Mesodermal cell (in vitro differentiated cells): ENCODE data around the gene WBP2NL.

Source experiments
- H3K27ac ChIP-seq: 2 replicates; pipeline ENCODE4 v1.7.0; 2013; ENCODE audit warnings: mild to moderate bottlenecking, low read depth, low read length, moderate library complexity; ENCODE audit not compliant: severe bottlenecking
- H3K36me3 ChIP-seq: 2 replicates; pipeline ENCODE4 v1.7.1; 2013; ENCODE audit warnings: mild to moderate bottlenecking, low read length, moderate library complexity; ENCODE audit not compliant: control insufficient read depth, insufficient read depth
- H3K4me1 ChIP-seq: one replicate; pipeline ENCODE4 v1.7.1; 2013; ENCODE audit warnings: mild to moderate bottlenecking, low read length; ENCODE audit not compliant: insufficient read depth, control insufficient read depth, poor library complexity, severe bottlenecking
- H3K4me3 ChIP-seq: 2 replicates; pipeline ENCODE4 v1.7.0; 2013; ENCODE audit warnings: low read length, control low read depth, mild to moderate bottlenecking; ENCODE audit not compliant: insufficient read depth, poor library complexity, severe bottlenecking; ENCODE audit errors: extremely low read depth
- H3K9me3 ChIP-seq: 2 replicates; pipeline ENCODE4 v1.7.1; 2013; ENCODE audit warnings: mild to moderate bottlenecking, low read length, moderate library complexity; ENCODE audit not compliant: control insufficient read depth
- WGBS, 2 experiments: methylation state at CpG; one replicate each; pipeline ENCODE4 v1.1.5; 2013; ENCODE audit warnings: missing lambda C conversion rate in 2 of 2; ENCODE audit not compliant: insufficient coverage in 2 of 2; 5-methylcytosine and 5-hydroxymethylcytosine counted together

The WBP2NL gene

GRCh38 chr22:42035256-42035655 is 36.7 kb downstream of the WBP2NL start:
- WGBS, 2 experiments = 74 to 93% methylated on average over 7 of the region's 8 CpGs
- H3K36me3 ChIP-seq = no peaks in the 10 kb centered on the region
- H3K4me1 ChIP-seq = peaks cover 6% of the 10 kb centered on the region

GRCh38 chr22:42039271-42039670 is 40.7 kb downstream of the WBP2NL start:
- WGBS, 2 experiments = 75 to 90% methylated on average over 2 of the region's 5 CpGs
- no peak overlapping the region for H3K4me3 ChIP-seq
- no peak overlapping the region for H3K27ac ChIP-seq
- H3K9me3 ChIP-seq = peaks cover 12% of the 10 kb centered on the region
- H3K4me1 ChIP-seq = no peaks in the 10 kb centered on the region
- no peaks in the 10 kb centered on the region for H3K36me3 ChIP-seq

More at GRCh38 chr22:42035256-42035655, 36.7 kb downstream of the WBP2NL start:
- Histone ChIP-seq H3K27ac (no peak overlapping the region), H3K9me3 (peaks cover 10% of the 10 kb centered on the region), H3K4me3 (no peak overlapping the region)

- Histone ChIP-seq H3K9me3 (peaks cover 12% of the 10 kb centered on the region), H3K36me3 (no peaks in the 10 kb centered on the region), H3K4me1 (no peaks in the 10 kb centered on the region), H3K4me3 (no peak overlapping the region), H3K27ac (no peak overlapping the region)
Observed at GRCh38 chr22:42041784-42042183, 43.2 kb downstream of the WBP2NL start.

- WGBS, 2 experiments = 88% methylated on average over 1 of the region's 2 CpGs
- no peaks in the 10 kb centered on the region for H3K4me1 ChIP-seq
Observed at GRCh38 chr22:42050641-42051180, 52.1 kb downstream of the WBP2NL start.

GRCh38 chr22:42052765-42053164 is 54.2 kb downstream of the WBP2NL start:
- H3K9me3 ChIP-seq = peaks cover 13% of the 10 kb centered on the region
- no peak overlapping the region for H3K4me3 ChIP-seq
- H3K4me1 ChIP-seq = no peaks in the 10 kb centered on the region
- WGBS, 2 experiments = 80 to 100% methylated on average over 2 of the region's 3 CpGs
- no peaks in the 10 kb centered on the region for H3K36me3 ChIP-seq
- no peak overlapping the region for H3K27ac ChIP-seq

More at GRCh38 chr22:42050641-42051180, 52.1 kb downstream of the WBP2NL start:
- no peaks in the 10 kb centered on the region for H3K9me3 ChIP-seq
- no peaks in the 10 kb centered on the region for H3K36me3 ChIP-seq
- H3K4me3 ChIP-seq = no peak overlapping the region
- H3K27ac ChIP-seq = no peak overlapping the region

- peaks cover 23% of the 10 kb centered on the region for H3K9me3 ChIP-seq
Observed at GRCh38 chr22:42056757-42057511, 58.3 kb downstream of the WBP2NL start.

GRCh38 chr22:42060489-42060888 is 61.9 kb downstream of the WBP2NL start:
- H3K4me1 ChIP-seq = no peaks in the 10 kb centered on the region
- no peak overlapping the region for H3K27ac ChIP-seq
- H3K36me3 ChIP-seq = peaks cover 44% of the 10 kb centered on the region
- H3K4me3 ChIP-seq = no peak overlapping the region
- WGBS, 2 experiments = 83% methylated on average over 3 of the region's 5 CpGs; no CpG with 5 or more reads in 1 of the 2 experiments
- peaks cover 23% of the 10 kb centered on the region for H3K9me3 ChIP-seq

More at GRCh38 chr22:42056757-42057511, 58.3 kb downstream of the WBP2NL start:
- no peaks in the 10 kb centered on the region for H3K4me1 ChIP-seq
- H3K36me3 ChIP-seq = peaks cover 35% of the 10 kb centered on the region
- WGBS, 2 experiments = no CpG with 5 or more reads among the region's 1 CpG
- H3K27ac ChIP-seq = no peak overlapping the region
- no peak overlapping the region for H3K4me3 ChIP-seq

GRCh38 chr22:42061041-42061440 is 62.5 kb downstream of the WBP2NL start:
- Histone ChIP-seq H3K4me3 (no peak overlapping the region), H3K36me3 (peaks cover 44% of the 10 kb centered on the region), H3K4me1 (no peaks in the 10 kb centered on the region), H3K27ac (no peak overlapping the region), H3K9me3 (peaks cover 23% of the 10 kb centered on the region)
- WGBS, 2 experiments = 96 to 100% methylated on average over 4 to 6 of the region's 7 CpGs

- WGBS, 2 experiments = 88 to 92% methylated on average over 7 to 9 of the region's 10 CpGs
- Histone ChIP-seq H3K9me3 (peaks cover 10% of the 10 kb centered on the region), H3K4me1 (no peaks in the 10 kb centered on the region), H3K36me3 (peaks cover 55% of the 10 kb centered on the region), H3K27ac (no peak overlapping the region), H3K4me3 (no peak overlapping the region)
Observed at GRCh38 chr22:42062506-42063170, 64.0 kb downstream of the WBP2NL start.

- no peak overlapping the region for H3K4me3 ChIP-seq
- no peaks in the 10 kb centered on the region for H3K9me3 ChIP-seq
- no peak overlapping the region for H3K27ac ChIP-seq
- peaks cover 48% of the 10 kb centered on the region for H3K36me3 ChIP-seq
- H3K4me1 ChIP-seq = no peaks in the 10 kb centered on the region
- WGBS, 2 experiments = 100% methylated on average over 1 of the region's 1 CpG
Observed at GRCh38 chr22:42064629-42065028, 66.0 kb downstream of the WBP2NL start.
